Measurements from ENCODE around the gene IFNW1.
"Not testable (repeated sequence)": the region's sequence is repeated elsewhere in the genome, so short reads cannot be mapped to it uniquely, and the experiment has no call there.

Gene IFNW1

GRCh38 chr9:21172156-21172555 lies 30.5 kb upstream of the IFNW1 start:
- no peaks in the 10 kb centered on the region for H3K4me1 ChIP-seq (ENCODE audit: control insufficient read depth in 2 of 2, insufficient read depth in 1 of 2, low read depth in 1 of 2, low read length in 2 of 2)
- no peak overlapping the region for H2AK5ac ChIP-seq (ENCODE audit: low read depth, low read length)
- H4K8ac ChIP-seq (ENCODE audit: low read depth, low read length) = no peak overlapping the region
- no peaks in the 10 kb centered on the region for H3K36me3 ChIP-seq (replicated peaks in 1 of 2; ENCODE audit: control insufficient read depth in 2 of 2, insufficient read depth in 2 of 2, low read length in 2 of 2)
- no peaks in the 10 kb centered on the region for H3K9me3 ChIP-seq (replicated peaks in 1 of 2; ENCODE audit: control insufficient read depth in 2 of 2, insufficient read depth in 1 of 2, low read depth in 1 of 2, low read length in 2 of 2)
- H3K79me1 ChIP-seq (ENCODE audit: low read depth, low read length) = no peaks in the 10 kb centered on the region
- H3K4me2 ChIP-seq (ENCODE audit: insufficient read depth, low read length, poor library complexity, severe bottlenecking) = no peak overlapping the region
- H3K14ac ChIP-seq (ENCODE audit: low read length) = no peak overlapping the region
- WGBS, 2 donors (ENCODE audit: extremely low coverage in 2 of 2, insufficient read length in 2 of 2, insufficient replicate concordance in 1 of 2) = no CpG with 5 or more reads among the region's 3 CpGs
- no peak overlapping the region for H2BK12ac ChIP-seq (ENCODE audit: low read length)
- H3K27me3 ChIP-seq (ENCODE audit: control insufficient read depth in 3 of 3, insufficient read depth in 3 of 3, low read depth in 1 of 3, low read length in 3 of 3) = peaks cover 0 to 3% (median 0%) of the 10 kb centered on the region in 3 experiments
- no peak overlapping the region for H3K4me3 ChIP-seq (ENCODE audit: low read length in 2 of 2)
- DNase-seq (ENCODE audit: low spot score) = no peak
- H2AFZ ChIP-seq (ENCODE audit: low read length) = no peak overlapping the region
- no peak overlapping the region for H3K23ac ChIP-seq (ENCODE audit: low read depth, low read length, poor library complexity)
- no peak overlapping the region for H2BK15ac ChIP-seq (ENCODE audit: low read length)
- H4K91ac ChIP-seq (ENCODE audit: low read depth, low read length, poor library complexity) = no peak overlapping the region
- H3K18ac ChIP-seq (ENCODE audit: low read length) = no peak overlapping the region
- H3K27ac ChIP-seq (replicated peaks; ENCODE audit: low read length) = no peak overlapping the region
- H3K9ac ChIP-seq (ENCODE audit: low read depth, low read length, poor library complexity) = no peak overlapping the region
- no peak overlapping the region for H2BK5ac ChIP-seq (ENCODE audit: low read length)
- no peak overlapping the region for H2BK120ac ChIP-seq (ENCODE audit: low read depth, low read length)
- no peak overlapping the region for H3K4ac ChIP-seq (ENCODE audit: low read length)

- Histone ChIP-seq H3K4me2 (ENCODE audit: insufficient read depth, low read length, poor library complexity, severe bottlenecking) (no peak overlapping the region), H2BK15ac (ENCODE audit: low read length) (no peak overlapping the region), H3K14ac (ENCODE audit: low read length) (no peak overlapping the region), H3K36me3 (replicated peaks in 1 of 2; ENCODE audit: control insufficient read depth in 2 of 2, insufficient read depth in 2 of 2, low read length in 2 of 2) (no peaks in the 10 kb centered on the region), H2AFZ (ENCODE audit: low read length) (no peak overlapping the region), H3K23ac (ENCODE audit: low read depth, low read length, poor library complexity) (no peak overlapping the region), H4K8ac (ENCODE audit: low read depth, low read length) (no peak overlapping the region), H3K18ac (ENCODE audit: low read length) (no peak overlapping the region), H3K4me1 (ENCODE audit: control insufficient read depth in 2 of 2, insufficient read depth in 1 of 2, low read depth in 1 of 2, low read length in 2 of 2) (no peaks in the 10 kb centered on the region), H2AK5ac (ENCODE audit: low read depth, low read length) (no peak overlapping the region), H3K4ac (ENCODE audit: low read length) (no peak overlapping the region), H3K4me3 (ENCODE audit: low read length in 2 of 2) (no peak overlapping the region), H3K9me3 (replicated peaks in 1 of 2; ENCODE audit: control insufficient read depth in 2 of 2, insufficient read depth in 1 of 2, low read depth in 1 of 2, low read length in 2 of 2) (no peaks in the 10 kb centered on the region), H4K91ac (ENCODE audit: low read depth, low read length, poor library complexity) (no peak overlapping the region), H3K79me1 (ENCODE audit: low read depth, low read length) (no peaks in the 10 kb centered on the region), H2BK12ac (ENCODE audit: low read length) (no peak overlapping the region), H3K27ac (replicated peaks; ENCODE audit: low read length) (no peak overlapping the region), H3K9ac (ENCODE audit: low read depth, low read length, poor library complexity) (no peak overlapping the region), H3K27me3 (ENCODE audit: control insufficient read depth in 3 of 3, insufficient read depth in 3 of 3, low read depth in 1 of 3, low read length in 3 of 3) (peaks cover 0 to 3% (median 0%) of the 10 kb centered on the region in 3 experiments), H2BK5ac (ENCODE audit: low read length) (no peak overlapping the region), H2BK120ac (ENCODE audit: low read depth, low read length) (no peak overlapping the region)
- DNase-seq (ENCODE audit: low spot score) = no peak
- WGBS, 2 donors (ENCODE audit: extremely low coverage in 2 of 2, insufficient read length in 2 of 2, insufficient replicate concordance in 1 of 2) = no CpG with 5 or more reads among the region's 1 CpG
Measured at GRCh38 chr9:21171351-21171750, 29.7 kb upstream of the IFNW1 start.

DNA sequence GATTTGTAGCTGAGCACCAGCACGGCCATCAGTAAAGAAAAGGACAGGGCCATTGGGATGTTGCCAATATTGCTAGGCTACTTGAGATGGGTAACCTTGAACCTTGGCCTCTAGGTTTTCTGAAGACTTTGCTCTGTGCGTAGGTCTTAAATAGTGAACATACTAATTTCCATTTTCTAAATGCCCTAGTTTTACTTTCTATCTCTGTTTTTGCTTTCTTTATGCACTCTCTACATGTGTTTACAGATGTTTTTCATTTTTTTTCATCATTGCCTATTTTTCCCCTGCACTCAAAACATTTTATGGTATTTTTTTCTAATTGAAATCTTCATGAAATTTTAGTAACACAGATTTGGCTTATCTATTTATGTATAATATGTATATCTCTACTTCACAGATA lies 24.9 kb upstream of the IFNW1 start, which contains the start of gene IFNA21:
TSS of gene IFNA21 (minus strand) at position 101 of the 400 bp plus-strand sequence. CDS start at position 53, 48 bp downstream.
- not testable (repeated sequence) for H3K4ac ChIP-seq (ENCODE audit: low read length); H2BK15ac ChIP-seq (ENCODE audit: low read length); H2BK5ac ChIP-seq (ENCODE audit: low read length); H2BK120ac ChIP-seq (ENCODE audit: low read depth, low read length); H4K8ac ChIP-seq (ENCODE audit: low read depth, low read length); H3K4me2 ChIP-seq (ENCODE audit: insufficient read depth, low read length, poor library complexity, severe bottlenecking); H2AFZ ChIP-seq (ENCODE audit: low read length); H3K36me3 ChIP-seq (replicated peaks in 1 of 2; ENCODE audit: control insufficient read depth in 2 of 2, insufficient read depth in 2 of 2, low read length in 2 of 2); H2AK5ac ChIP-seq (ENCODE audit: low read depth, low read length); H3K27me3 ChIP-seq (ENCODE audit: control insufficient read depth in 3 of 3, insufficient read depth in 3 of 3, low read depth in 1 of 3, low read length in 3 of 3); H3K4me1 ChIP-seq (ENCODE audit: control insufficient read depth in 2 of 2, insufficient read depth in 1 of 2, low read depth in 1 of 2, low read length in 2 of 2); H3K9me3 ChIP-seq (replicated peaks in 1 of 2; ENCODE audit: control insufficient read depth in 2 of 2, insufficient read depth in 1 of 2, low read depth in 1 of 2, low read length in 2 of 2); H3K79me1 ChIP-seq (ENCODE audit: low read depth, low read length); H2BK12ac ChIP-seq (ENCODE audit: low read length); H3K18ac ChIP-seq (ENCODE audit: low read length); H3K27ac ChIP-seq (replicated peaks; ENCODE audit: low read length); H3K14ac ChIP-seq (ENCODE audit: low read length); H3K4me3 ChIP-seq (ENCODE audit: low read length in 2 of 2); DNase-seq (ENCODE audit: low spot score); H3K9ac ChIP-seq (ENCODE audit: low read depth, low read length, poor library complexity); H3K23ac ChIP-seq (ENCODE audit: low read depth, low read length, poor library complexity); H4K91ac ChIP-seq (ENCODE audit: low read depth, low read length, poor library complexity)
- no CpG with 5 or more reads among the region's 2 CpGs for WGBS, 2 donors (ENCODE audit: extremely low coverage in 2 of 2, insufficient read length in 2 of 2, insufficient replicate concordance in 1 of 2)

DNA sequence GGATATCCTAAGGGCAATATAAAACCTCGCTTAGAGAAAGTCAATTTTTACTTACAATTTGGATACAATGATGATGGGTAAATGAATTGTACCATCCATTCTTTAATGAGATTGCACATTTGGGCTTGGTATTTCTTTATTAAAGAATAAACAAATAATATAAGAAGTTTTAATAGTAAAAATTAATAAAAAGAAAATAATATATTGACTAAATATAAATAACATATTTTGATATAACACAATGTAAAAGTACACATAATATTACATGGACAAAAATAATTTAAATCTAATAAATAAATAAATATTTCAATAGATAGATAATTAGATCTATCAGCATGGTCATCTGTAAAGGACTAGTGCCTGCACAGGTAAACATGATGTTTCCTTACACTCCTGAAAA lies 23.9 kb upstream of the IFNW1 start:
- Histone ChIP-seq H2BK15ac (ENCODE audit: low read length) (no peak overlapping the region), H3K9ac (ENCODE audit: low read depth, low read length, poor library complexity) (no peak overlapping the region), H2BK5ac (ENCODE audit: low read length) (no peak overlapping the region), H4K8ac (ENCODE audit: low read depth, low read length) (no peak overlapping the region), H3K27me3 (ENCODE audit: control insufficient read depth in 3 of 3, insufficient read depth in 3 of 3, low read depth in 1 of 3, low read length in 3 of 3) (no peaks in the 10 kb centered on the region), H3K18ac (ENCODE audit: low read length) (no peak overlapping the region), H3K23ac (ENCODE audit: low read depth, low read length, poor library complexity) (no peak overlapping the region), H3K4me3 (ENCODE audit: low read length in 2 of 2) (no peak overlapping the region), H2AK5ac (ENCODE audit: low read depth, low read length) (no peak overlapping the region), H2AFZ (ENCODE audit: low read length) (no peak overlapping the region), H3K4me1 (ENCODE audit: control insufficient read depth in 2 of 2, insufficient read depth in 1 of 2, low read depth in 1 of 2, low read length in 2 of 2) (no peaks in the 10 kb centered on the region), H3K14ac (ENCODE audit: low read length) (no peak overlapping the region), H3K4me2 (ENCODE audit: insufficient read depth, low read length, poor library complexity, severe bottlenecking) (no peak overlapping the region), H3K36me3 (replicated peaks in 1 of 2; ENCODE audit: control insufficient read depth in 2 of 2, insufficient read depth in 2 of 2, low read length in 2 of 2) (no peaks in the 10 kb centered on the region), H2BK12ac (ENCODE audit: low read length) (no peak overlapping the region), H3K79me1 (ENCODE audit: low read depth, low read length) (no peaks in the 10 kb centered on the region), H3K27ac (replicated peaks; ENCODE audit: low read length) (no peak overlapping the region), H3K9me3 (replicated peaks in 1 of 2; ENCODE audit: control insufficient read depth in 2 of 2, insufficient read depth in 1 of 2, low read depth in 1 of 2, low read length in 2 of 2) (no peaks in the 10 kb centered on the region), H2BK120ac (ENCODE audit: low read depth, low read length) (no peak overlapping the region), H3K4ac (ENCODE audit: low read length) (no peak overlapping the region), H4K91ac (ENCODE audit: low read depth, low read length, poor library complexity) (no peak overlapping the region)
- DNase-seq (ENCODE audit: low spot score) = no peak
- WGBS, 2 donors (ENCODE audit: extremely low coverage in 2 of 2, insufficient read length in 2 of 2, insufficient replicate concordance in 1 of 2) = no CpG with 5 or more reads among the region's 1 CpG
